ENCODE data around the gene KCND2.

KCND2 gene

DNA sequence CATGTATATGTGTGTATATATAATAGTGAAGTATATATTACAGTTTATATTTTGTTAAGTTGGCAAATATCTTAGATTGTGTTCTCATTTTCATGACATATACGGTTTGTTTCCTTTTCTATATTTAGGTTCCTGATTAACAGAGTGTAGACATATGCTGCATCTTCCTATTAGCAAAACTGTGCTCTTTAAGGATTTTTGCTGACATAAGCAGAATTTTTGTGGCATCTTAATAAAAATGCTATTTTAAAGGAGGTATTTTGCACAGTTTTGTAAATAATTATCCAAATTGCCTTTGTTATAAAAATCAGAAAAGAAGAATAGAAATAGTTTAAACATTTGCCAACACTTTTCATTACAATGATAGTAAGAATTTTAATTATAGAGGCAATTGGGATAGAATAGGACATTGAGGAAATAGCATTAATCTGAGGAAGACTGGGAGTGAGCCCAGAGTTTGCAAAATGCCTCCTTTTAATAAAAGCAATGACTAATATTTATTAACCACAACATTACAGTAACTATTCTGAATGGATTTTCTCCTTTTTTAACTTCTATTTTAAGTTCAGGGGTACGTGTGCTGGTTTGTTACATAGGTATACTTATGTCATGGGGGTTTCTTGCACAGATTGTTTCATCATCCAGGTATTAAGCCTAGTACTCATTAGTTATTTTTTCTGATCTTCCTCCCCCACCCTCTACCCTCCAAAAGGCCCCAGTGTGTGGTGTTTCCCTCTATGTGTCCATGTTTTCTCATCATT lies 38.2 kb downstream of the KCND2 start:
- DNase-seq = no peak

- DNase-seq = no peak
These were observed 47.4 kb downstream of the KCND2 start for GRCh38 chr7:120320218-120320961.

DNA sequence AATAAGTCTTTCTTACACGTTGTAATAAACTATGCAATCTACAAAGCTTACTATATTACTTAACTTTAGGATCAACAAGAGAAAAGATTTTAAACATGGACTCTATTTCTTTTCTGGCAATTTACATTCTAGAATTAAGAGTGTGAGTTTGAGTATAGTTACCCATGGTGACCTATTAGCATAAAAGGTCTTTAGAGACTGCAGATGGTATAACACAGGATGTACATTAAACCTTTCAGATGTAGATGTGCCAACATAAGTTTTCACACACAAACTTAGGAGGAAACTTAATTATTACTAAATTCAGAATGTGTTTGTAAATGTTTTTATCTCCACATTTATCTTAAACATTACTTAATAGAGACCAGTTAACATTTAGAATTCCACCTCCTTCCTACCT lies 54.1 kb downstream of the KCND2 start:
- no peak for DNase-seq

GRCh38 chr7:120332433-120332832 lies 59.5 kb downstream of the KCND2 start:
- no peak for DNase-seq

DNA sequence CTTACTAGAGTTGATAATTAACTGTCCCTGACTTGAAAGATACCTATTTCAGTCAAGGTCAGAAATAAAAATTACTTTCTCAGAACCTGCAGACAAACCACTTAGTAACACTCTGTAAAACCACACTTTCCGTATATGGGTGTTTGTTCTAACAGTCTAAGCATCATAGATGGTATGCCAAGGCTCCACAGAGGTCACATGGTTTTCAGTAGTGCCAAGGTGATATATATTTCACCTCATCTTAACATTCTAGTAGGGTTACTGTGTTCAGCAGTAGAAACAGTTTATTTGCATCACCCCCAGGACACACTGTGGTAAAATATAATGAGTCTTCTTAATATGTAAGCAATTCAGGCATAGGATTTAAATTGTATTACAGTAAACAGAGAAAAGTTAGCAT lies 61.5 kb downstream of the KCND2 start:
- no peak for DNase-seq

DNA sequence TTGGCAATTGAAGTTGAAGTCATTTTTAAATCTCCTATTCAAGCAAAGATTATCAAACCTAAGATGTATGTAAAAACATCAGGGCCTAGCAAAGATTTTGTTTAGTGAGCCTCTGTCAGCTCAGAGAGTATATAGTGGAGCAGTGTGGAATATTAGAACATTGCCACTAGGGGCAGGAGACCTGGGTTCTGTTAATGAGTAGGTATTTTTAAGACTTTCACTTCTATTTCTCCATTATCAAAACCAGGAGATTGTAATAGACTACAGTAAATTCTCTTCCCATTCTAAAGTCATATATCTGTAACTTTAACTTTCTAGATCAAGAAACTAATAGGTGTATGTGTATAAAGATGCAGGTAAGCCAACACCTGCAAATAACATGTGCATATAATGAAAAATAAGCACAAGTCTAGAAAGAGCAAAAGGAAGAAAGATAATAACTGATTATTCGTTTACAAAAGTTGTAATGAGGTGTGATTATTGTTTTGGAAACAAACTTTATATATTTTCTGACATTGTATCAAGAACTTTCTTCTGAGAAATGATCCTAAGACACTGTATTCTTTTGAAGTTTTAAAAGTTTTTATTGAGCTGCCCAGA lies 64.4 kb downstream of the KCND2 start:
- no peak for DNase-seq

DNA sequence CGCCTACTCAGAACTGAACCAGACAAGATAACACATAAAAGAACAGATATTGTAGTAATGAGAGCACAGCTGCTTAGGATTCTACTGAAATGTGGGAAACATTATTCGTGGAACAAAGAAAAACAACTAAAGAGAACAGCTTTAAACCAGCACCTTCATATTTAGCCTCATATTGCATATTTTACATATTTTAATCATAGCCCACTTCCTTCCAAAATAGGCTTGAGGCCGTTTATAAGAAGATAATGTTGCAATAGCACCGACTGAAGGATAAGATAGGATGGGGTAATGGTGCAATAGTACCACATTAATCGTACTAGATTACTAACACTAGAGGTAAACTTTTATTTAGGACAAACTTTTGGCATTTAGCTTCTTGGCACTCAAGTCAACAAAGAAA lies 71.3 kb downstream of the KCND2 start:
- DNase-seq = no peak

DNA sequence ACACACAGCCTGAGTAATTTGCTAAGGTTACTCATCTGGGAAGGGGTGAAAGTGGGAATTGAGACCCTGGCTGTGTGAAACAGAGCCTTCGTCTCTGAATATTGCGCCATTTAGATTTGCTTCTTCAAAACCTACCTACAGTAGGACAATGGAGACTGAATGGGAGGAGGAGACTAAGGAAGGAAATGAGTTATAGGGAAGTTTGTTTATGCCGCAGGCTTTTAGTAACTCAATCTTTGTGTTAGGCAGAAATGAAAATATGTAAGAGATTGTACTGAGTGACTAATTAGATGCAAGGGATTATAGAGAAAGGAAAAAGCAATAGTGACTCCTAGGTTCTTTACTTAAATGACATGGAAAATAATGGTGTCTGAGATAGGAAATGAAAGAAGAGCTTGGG lies 80.2 kb downstream of the KCND2 start:
- DNase-seq = no peak

- no peak for DNase-seq
These were observed 87.9 kb downstream of the KCND2 start for GRCh38 chr7:120360918-120361317.

DNA sequence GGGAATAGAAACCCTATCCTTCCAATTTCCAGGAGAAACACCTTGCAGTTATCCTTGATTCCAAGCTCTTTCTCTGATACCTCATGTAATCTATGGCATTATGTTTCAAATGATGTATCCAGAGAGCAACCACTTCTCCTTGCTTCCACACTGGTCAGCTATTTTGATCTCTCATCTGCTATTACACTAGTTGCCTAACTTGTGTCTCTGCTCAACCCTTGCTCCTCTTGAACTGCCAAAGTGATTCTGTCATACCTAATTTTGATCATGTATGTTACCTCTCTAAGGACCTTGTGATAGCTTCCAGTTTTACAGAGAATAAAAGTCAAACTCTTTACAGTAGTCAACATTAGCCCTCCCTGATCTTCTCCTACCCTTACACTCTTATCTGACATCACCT lies 90.4 kb downstream of the KCND2 start:
- no peak for DNase-seq

DNA sequence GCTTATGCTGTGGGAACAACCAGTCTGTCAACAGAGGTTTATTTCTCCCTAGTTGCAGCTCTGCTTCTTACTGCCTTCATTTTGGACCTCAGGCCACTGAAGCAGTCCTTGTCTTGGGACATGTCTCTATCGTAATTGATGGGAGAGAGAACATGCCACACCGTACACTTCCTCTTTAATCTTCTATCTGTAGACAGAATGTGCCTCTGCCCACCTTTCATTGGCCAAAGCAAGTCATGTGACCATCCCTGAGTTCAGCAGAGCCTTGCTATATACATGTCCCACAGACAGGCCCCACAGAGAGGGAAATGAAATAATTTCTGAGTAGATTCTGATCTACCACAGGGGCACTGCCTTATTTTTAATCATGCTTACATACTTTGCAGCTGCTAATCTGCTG lies 98.0 kb downstream of the KCND2 start:
- no peak for DNase-seq

GRCh38 chr7:120373174-120373573 lies 100.2 kb downstream of the KCND2 start:
- DNase-seq = no peak

- no peak for DNase-seq
These were observed 121.6 kb downstream of the KCND2 start for GRCh38 chr7:120394595-120394994.

- DNase-seq = no peak
These were observed 122.6 kb downstream of the KCND2 start for GRCh38 chr7:120395526-120396019.

- no peak for DNase-seq
These were observed 125.5 kb downstream of the KCND2 start for GRCh38 chr7:120398284-120399000.

DNA sequence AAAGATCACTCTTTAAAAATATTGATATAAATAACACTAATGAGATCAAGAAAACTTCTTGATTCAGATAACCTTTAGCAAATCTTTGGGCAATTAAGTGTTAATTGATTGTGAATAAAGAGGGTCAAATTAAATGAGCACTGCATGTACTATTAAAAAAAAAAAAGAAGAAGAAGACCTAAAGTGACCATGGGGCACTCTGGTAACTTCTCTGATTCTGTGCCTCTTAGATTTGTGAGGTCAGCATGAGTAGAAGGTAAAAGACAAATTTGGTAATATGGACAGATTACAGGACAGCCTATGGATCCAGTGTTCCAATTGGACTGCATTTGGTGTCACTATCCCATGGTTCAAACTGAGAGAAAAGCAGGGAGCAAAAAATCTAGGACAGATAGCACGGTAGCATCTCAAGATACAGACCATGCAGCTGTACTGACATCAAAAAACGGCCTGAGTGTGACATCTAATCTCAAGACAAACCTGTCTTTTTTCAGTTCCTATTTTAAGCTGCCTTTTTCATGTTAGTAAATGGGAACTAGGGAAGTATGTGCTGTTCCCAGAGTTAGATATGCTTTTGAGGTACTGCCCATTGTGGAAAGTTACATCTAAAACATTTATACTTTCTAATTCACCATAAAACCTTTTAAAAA lies 128.0 kb downstream of the KCND2 start:
- DNase-seq = no peak

DNA sequence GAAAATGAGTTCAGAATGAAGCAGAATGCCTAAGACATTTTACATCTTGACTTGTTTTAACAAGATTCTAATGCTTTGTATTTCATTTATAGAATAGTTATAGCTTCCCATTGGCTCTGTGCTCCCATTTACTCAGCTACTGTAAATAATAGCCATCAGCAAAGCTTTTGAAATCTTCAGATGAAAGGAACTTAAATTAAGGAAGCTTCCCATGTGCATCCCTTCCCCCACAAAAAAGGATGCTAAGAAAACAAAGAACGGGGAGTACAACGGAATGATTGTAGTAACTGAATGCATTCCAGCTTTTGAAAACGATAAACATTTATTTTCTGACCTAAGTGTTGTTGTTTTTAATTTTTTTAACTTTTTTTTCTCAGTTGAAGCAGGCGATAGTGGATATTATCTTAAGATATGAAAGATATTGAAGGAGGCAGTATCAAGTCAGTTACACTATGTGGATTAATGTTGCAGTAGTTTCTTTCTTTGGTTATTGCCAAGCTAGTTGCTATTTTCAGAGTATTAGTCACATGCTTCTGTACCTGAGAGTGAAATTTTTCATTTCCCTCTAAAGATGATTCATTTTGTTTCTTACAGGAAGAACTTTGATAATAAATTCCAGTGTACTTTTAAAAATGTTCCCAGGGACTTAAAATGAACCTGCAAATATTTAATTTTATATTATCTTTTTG lies 129.2 kb downstream of the KCND2 start:
- DNase-seq = no peak

- DNase-seq = no peak
These were observed 129.8 kb downstream of the KCND2 start for GRCh38 chr7:120402801-120403200.

DNA sequence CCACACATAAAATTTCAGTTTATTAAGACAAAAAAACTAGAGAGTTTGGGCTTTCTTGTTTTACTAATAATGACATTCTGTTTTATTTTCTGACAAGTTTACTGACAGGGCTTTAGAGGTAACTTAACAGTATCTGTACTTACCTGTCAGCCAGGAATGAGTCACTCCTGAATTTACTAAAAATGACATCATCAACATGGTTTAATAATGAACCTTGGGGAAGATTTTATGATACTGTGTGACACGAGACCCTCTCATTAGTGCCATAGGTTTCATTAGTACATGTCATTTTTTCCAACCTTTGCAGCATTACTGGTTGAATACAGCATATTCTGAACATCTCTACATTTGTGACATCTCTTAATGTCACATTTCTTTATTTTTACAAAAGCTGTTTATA lies 131.1 kb downstream of the KCND2 start:
- no peak for DNase-seq

GRCh38 chr7:120405652-120406051 lies 132.7 kb downstream of the KCND2 start:
- DNase-seq = no peak

DNA sequence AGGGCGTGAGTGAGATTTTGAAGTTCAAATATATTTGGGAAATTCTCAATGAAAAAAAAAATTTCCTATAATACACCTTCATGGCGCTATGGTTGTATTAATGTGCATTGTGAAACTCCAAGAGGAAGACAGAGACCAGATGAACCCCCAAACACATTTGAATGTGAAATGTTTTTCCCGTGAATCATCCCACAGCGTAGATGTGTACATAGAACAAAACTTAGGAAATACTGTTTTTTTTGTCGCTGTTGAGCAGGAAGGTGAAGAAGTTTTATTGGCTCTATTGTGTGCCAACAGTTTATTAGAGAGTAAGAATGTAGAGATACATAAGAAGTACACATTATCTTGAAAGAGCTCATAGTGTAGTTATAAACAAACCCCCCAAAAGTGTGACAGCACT lies 134.0 kb downstream of the KCND2 start:
- DNase-seq = no peak

All from stimulated activated CD4-positive, alpha-beta T cell treated with anti-CD3 and anti-CD28 coated beads, Interleukin-15, amount 100 ng/mL, for 24 hours (primary cell).